ENCODE measurements around the gene TVP23C. TPM values are rescaled to one million over a fixed set of nuclear protein-coding genes. Genes with fewer than 3 reads are reported as not detected.

The TVP23C gene
- total and polyA plus RNA-seq, 4 experiments from 2014 or later, result 5.8 to 34.5 (median 16.6) TPM

GRCh38 chr17:15503731-15504130, 59.6 kb downstream of the TVP23C start:
- H3K27me3 ChIP-seq (ENCODE audit: insufficient read depth, low read length), result no peaks in the 10 kb centered on the region
- H3K27ac ChIP-seq (ENCODE audit: low read depth, low read length), result no peak overlapping the region
- Mint-ChIP-seq H3K4me1 (peaks cover 6 to 16% (median 9%) of the 10 kb centered on the region in 4 donors), H3K9me3 (peaks cover 0 to 1% (median 0%) of the 10 kb centered on the region in 8 donors), H3K4me3 (peak overlapping the region in 1 of 8 donors; percentile 54), H3K36me3 (peaks cover 37 to 38% of the 10 kb centered on the region in 2 donors), H3K27me3 (no peaks in the 10 kb centered on the region), H3K27ac (peak overlapping the region in 1 of 7 donors; percentile 30)
- intact Hi-C loops (cut with micrococcal nuclease), result loop anchor here (1.0 kb wide), 1 partner anchor 246 kb away; no protein-coding TSS in a partner anchor
- ChIA-PET POLR2A (ENCODE audit: partially characterized antibody) (no interaction called here), CTCF (ENCODE audit: partially characterized antibody) (interaction anchor here (0.9 to 2.6 kb wide), 8 partner anchors 9 to 247 kb away, joined by 3 to 25 read pairs (median 6); no protein-coding TSS in a partner anchor)
- H3K9me3 ChIP-seq (ENCODE audit: control insufficient read depth in 1 of 2, low read length in 2 of 2), result no peaks in the 10 kb centered on the region
- H3K4me1 ChIP-seq (ENCODE audit: insufficient read depth, low read length), result peaks cover 7% of the 10 kb centered on the region
- no peak overlapping the region for H3K4me3 ChIP-seq (ENCODE audit: low read length in 2 of 2)
- no peak for DNase-seq
- H3K36me3 ChIP-seq (ENCODE audit: insufficient read depth, low read length), result peaks cover 5% of the 10 kb centered on the region

GRCh38 chr17:15502369-15503112, 60.7 kb downstream of the TVP23C start:
- peak overlapping the region in 2 of 7 donors; percentile 33 to 58 for H3K27ac Mint-ChIP-seq
- peak in 4 of 5 donors; percentile 27 to 54 (median 39) for DNase-seq
- CTCF ChIA-PET (ENCODE audit: partially characterized antibody), result interaction anchor here (0.7 to 2.6 kb wide), 15 partner anchors 8 to 245 kb away, joined by 3 to 25 read pairs (median 5); no protein-coding TSS in a partner anchor
- Histone ChIP-seq H3K9me3 (ENCODE audit: control insufficient read depth in 1 of 2, low read length in 2 of 2) (no peaks in the 10 kb centered on the region), H3K4me1 (ENCODE audit: insufficient read depth, low read length) (peaks cover 7% of the 10 kb centered on the region), H3K27ac (ENCODE audit: low read depth, low read length) (no peak overlapping the region), H3K36me3 (ENCODE audit: insufficient read depth, low read length) (peaks cover 5% of the 10 kb centered on the region), H3K4me3 (ENCODE audit: low read length in 2 of 2) (no peak overlapping the region), H3K27me3 (ENCODE audit: insufficient read depth, low read length) (no peaks in the 10 kb centered on the region)
- POLR2A ChIA-PET (ENCODE audit: partially characterized antibody), result no interaction called here
- H3K27me3 Mint-ChIP-seq, result no peaks in the 10 kb centered on the region
- peaks cover 6 to 16% (median 9%) of the 10 kb centered on the region in 4 donors for H3K4me1 Mint-ChIP-seq
- no peak overlapping the region for H3K4me3 Mint-ChIP-seq
- intact Hi-C loops (cut with micrococcal nuclease), result loop anchor here (1.0 kb wide), 1 partner anchor 245 kb away; no protein-coding TSS in a partner anchor
- no peaks in the 10 kb centered on the region for H3K9me3 Mint-ChIP-seq
- H3K36me3 Mint-ChIP-seq, result peaks cover 30 to 40% of the 10 kb centered on the region in 2 donors

GRCh38 chr17:15501793-15502192, 61.5 kb downstream of the TVP23C start:
- H3K4me3 Mint-ChIP-seq, result no peak overlapping the region
- DNase-seq, result no peak
- ChIA-PET CTCF (ENCODE audit: partially characterized antibody) (interaction anchor here (1.8 to 2.2 kb wide), 2 partner anchors 22 to 65 kb away, joined by 7 to 8 read pairs; no protein-coding TSS in a partner anchor), POLR2A (ENCODE audit: partially characterized antibody) (no interaction called here)
- no peak overlapping the region for H3K27ac ChIP-seq (ENCODE audit: low read depth, low read length)
- H3K27ac Mint-ChIP-seq, result no peak overlapping the region
- H3K9me3 ChIP-seq (ENCODE audit: control insufficient read depth in 1 of 2, low read length in 2 of 2), result no peaks in the 10 kb centered on the region
- peaks cover 7% of the 10 kb centered on the region for H3K4me1 ChIP-seq (ENCODE audit: insufficient read depth, low read length)
- H3K27me3 ChIP-seq (ENCODE audit: insufficient read depth, low read length), result no peaks in the 10 kb centered on the region
- H3K36me3 Mint-ChIP-seq, result peaks cover 30 to 33% of the 10 kb centered on the region in 2 donors
- peaks cover 5% of the 10 kb centered on the region for H3K36me3 ChIP-seq (ENCODE audit: insufficient read depth, low read length)
- intact Hi-C loops (cut with micrococcal nuclease), result no loop called here
- no peak overlapping the region for H3K4me3 ChIP-seq (ENCODE audit: low read length in 2 of 2)
- no peaks in the 10 kb centered on the region for H3K9me3 Mint-ChIP-seq
- H3K4me1 Mint-ChIP-seq, result peaks cover 6 to 16% (median 9%) of the 10 kb centered on the region in 4 donors
- H3K27me3 Mint-ChIP-seq, result no peaks in the 10 kb centered on the region

GRCh38 chr17:15501282-15501681, 62.0 kb downstream of the TVP23C start:
- Mint-ChIP-seq H3K27ac (no peak overlapping the region), H3K27me3 (no peaks in the 10 kb centered on the region), H3K36me3 (peaks cover 28 to 29% of the 10 kb centered on the region in 2 donors), H3K4me3 (no peak overlapping the region), H3K9me3 (no peaks in the 10 kb centered on the region), H3K4me1 (peaks cover 6 to 16% (median 9%) of the 10 kb centered on the region in 4 donors)
- H3K36me3 ChIP-seq (ENCODE audit: insufficient read depth, low read length), result peaks cover 5% of the 10 kb centered on the region
- no peaks in the 10 kb centered on the region for H3K27me3 ChIP-seq (ENCODE audit: insufficient read depth, low read length)
- H3K9me3 ChIP-seq (ENCODE audit: control insufficient read depth in 1 of 2, low read length in 2 of 2), result no peaks in the 10 kb centered on the region
- POLR2A ChIA-PET (ENCODE audit: partially characterized antibody), result no interaction called here
- H3K4me1 ChIP-seq (ENCODE audit: insufficient read depth, low read length), result peaks cover 7% of the 10 kb centered on the region
- CTCF ChIA-PET (ENCODE audit: partially characterized antibody), result no interaction called here
- no peak overlapping the region for H3K4me3 ChIP-seq (ENCODE audit: low read length in 2 of 2)
- intact Hi-C loops (cut with micrococcal nuclease), result no loop called here
- no peak overlapping the region for H3K27ac ChIP-seq (ENCODE audit: low read depth, low read length)
- no peak for DNase-seq

GRCh38 chr17:15498107-15498506, 65.2 kb downstream of the TVP23C start:
- no peak overlapping the region for H3K4me3 Mint-ChIP-seq
- Histone ChIP-seq H3K27me3 (ENCODE audit: insufficient read depth, low read length) (no peaks in the 10 kb centered on the region), H3K4me3 (ENCODE audit: low read length in 2 of 2) (no peak overlapping the region), H3K36me3 (ENCODE audit: insufficient read depth, low read length) (peaks cover 5% of the 10 kb centered on the region), H3K4me1 (ENCODE audit: insufficient read depth, low read length) (peaks cover 3% of the 10 kb centered on the region), H3K27ac (ENCODE audit: low read depth, low read length) (no peak overlapping the region), H3K9me3 (ENCODE audit: control insufficient read depth in 1 of 2, low read length in 2 of 2) (no peaks in the 10 kb centered on the region)
- H3K27me3 Mint-ChIP-seq, result no peaks in the 10 kb centered on the region
- no peak for DNase-seq
- no peaks in the 10 kb centered on the region for H3K9me3 Mint-ChIP-seq
- peaks cover 28 to 46% of the 10 kb centered on the region in 2 donors for H3K36me3 Mint-ChIP-seq
- intact Hi-C loops (cut with micrococcal nuclease), result no loop called here
- POLR2A ChIA-PET (ENCODE audit: partially characterized antibody), result no interaction called here
- H3K27ac Mint-ChIP-seq, result no peak overlapping the region
- CTCF ChIA-PET (ENCODE audit: partially characterized antibody), result no interaction called here
- H3K4me1 Mint-ChIP-seq, result peaks cover 2 to 6% (median 5%) of the 10 kb centered on the region in 4 donors

GRCh38 chr17:15496735-15497670, 66.3 kb downstream of the TVP23C start:
- no peak overlapping the region for H3K4me3 ChIP-seq (ENCODE audit: low read length in 2 of 2)
- Mint-ChIP-seq H3K4me1 (no peaks in the 10 kb centered on the region), H3K27ac (no peak overlapping the region)

GRCh38 chr17:15494821-15495220, 68.5 kb downstream of the TVP23C start:
- Histone ChIP-seq H3K4me1 (ENCODE audit: insufficient read depth, low read length) (no peaks in the 10 kb centered on the region), H3K4me3 (ENCODE audit: low read length in 2 of 2) (no peak overlapping the region), H3K27ac (ENCODE audit: low read depth, low read length) (no peak overlapping the region), H3K9me3 (ENCODE audit: control insufficient read depth in 1 of 2, low read length in 2 of 2) (no peaks in the 10 kb centered on the region), H3K36me3 (ENCODE audit: insufficient read depth, low read length) (no peaks in the 10 kb centered on the region), H3K27me3 (ENCODE audit: insufficient read depth, low read length) (no peaks in the 10 kb centered on the region)
- H3K9me3 Mint-ChIP-seq, result no peaks in the 10 kb centered on the region
- no peak for DNase-seq
- no peak overlapping the region for H3K27ac Mint-ChIP-seq
- H3K4me1 Mint-ChIP-seq, result no peaks in the 10 kb centered on the region
- H3K36me3 Mint-ChIP-seq, result peaks cover 17 to 44% of the 10 kb centered on the region in 2 donors
- H3K27me3 Mint-ChIP-seq, result no peaks in the 10 kb centered on the region
- no peak overlapping the region for H3K4me3 Mint-ChIP-seq
- POLR2A ChIA-PET (ENCODE audit: partially characterized antibody), result no interaction called here
- CTCF ChIA-PET (ENCODE audit: partially characterized antibody), result interaction anchor here (0.6 to 1.5 kb wide), 2 partner anchors 8 to 12 kb away, joined by 3 to 7 read pairs; no protein-coding TSS in a partner anchor
- intact Hi-C loops (cut with micrococcal nuclease), result no loop called here

More at GRCh38 chr17:15496735-15497670, 66.3 kb downstream of the TVP23C start:
- Histone ChIP-seq H3K27ac (ENCODE audit: low read depth, low read length) (no peak overlapping the region), H3K36me3 (ENCODE audit: insufficient read depth, low read length) (peaks cover 5% of the 10 kb centered on the region), H3K27me3 (ENCODE audit: insufficient read depth, low read length) (no peaks in the 10 kb centered on the region), H3K9me3 (ENCODE audit: control insufficient read depth in 1 of 2, low read length in 2 of 2) (no peaks in the 10 kb centered on the region), H3K4me1 (ENCODE audit: insufficient read depth, low read length) (no peaks in the 10 kb centered on the region)
- H3K36me3 Mint-ChIP-seq, result peaks cover 27 to 42% of the 10 kb centered on the region in 2 donors
- intact Hi-C loops (cut with micrococcal nuclease), result no loop called here
- no peak for DNase-seq
- H3K9me3 Mint-ChIP-seq, result no peaks in the 10 kb centered on the region
- H3K27me3 Mint-ChIP-seq, result no peaks in the 10 kb centered on the region
- POLR2A ChIA-PET (ENCODE audit: partially characterized antibody), result no interaction called here
- no peak overlapping the region for H3K4me3 Mint-ChIP-seq
- CTCF ChIA-PET (ENCODE audit: partially characterized antibody), result no interaction called here
